GM18519 (cell line): ENCODE results near the gene VPS37B.

Experiments used
- ATAC-seq: cut with Tn5 transposase; IDR thresholded peaks from one replicate; pipeline ENCODE4 v1.9.1; 2021; ENCODE audit warnings: mild to moderate bottlenecking, moderate library complexity; ENCODE audit not compliant: unreplicated experiment, low FRiP score

VPS37B gene

DNA sequence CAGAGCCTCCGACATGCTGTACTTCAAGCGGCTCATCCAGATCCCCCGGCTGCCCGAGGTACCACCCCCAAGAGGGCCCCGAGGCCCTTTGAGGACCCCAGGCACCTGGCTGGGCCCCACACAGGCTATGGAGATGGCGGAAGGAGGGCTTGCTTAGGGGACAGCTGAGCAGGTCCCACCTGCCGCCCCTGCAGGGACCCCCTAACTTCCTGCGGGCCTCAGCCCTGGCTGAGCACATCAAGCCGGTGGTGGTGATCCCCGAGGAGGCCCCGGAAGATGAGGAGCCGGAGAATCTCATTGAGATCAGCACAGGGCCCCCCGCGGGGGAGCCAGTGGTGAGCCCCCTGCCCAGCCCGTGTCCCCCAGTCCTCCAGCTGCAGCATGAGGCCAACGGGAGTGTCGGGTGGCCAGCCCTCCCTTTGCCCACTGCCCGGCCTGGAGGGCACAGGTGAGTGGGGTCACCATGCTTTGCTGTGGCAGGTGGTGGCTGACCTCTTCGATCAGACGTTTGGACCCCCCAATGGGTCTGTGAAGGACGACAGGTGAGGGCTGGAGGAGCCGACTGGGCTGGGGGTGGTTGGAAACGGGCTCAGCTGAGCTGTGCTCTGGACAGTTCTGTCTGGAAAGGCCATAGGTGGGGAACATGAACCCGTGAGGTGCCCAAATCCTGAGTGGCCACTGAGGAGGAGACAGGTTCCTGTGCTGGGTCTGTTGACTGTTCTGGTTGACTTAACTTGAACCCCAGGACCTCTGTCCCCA is 40.7 kb downstream of the VPS37B start:
- no peak for ATAC-seq

DNA sequence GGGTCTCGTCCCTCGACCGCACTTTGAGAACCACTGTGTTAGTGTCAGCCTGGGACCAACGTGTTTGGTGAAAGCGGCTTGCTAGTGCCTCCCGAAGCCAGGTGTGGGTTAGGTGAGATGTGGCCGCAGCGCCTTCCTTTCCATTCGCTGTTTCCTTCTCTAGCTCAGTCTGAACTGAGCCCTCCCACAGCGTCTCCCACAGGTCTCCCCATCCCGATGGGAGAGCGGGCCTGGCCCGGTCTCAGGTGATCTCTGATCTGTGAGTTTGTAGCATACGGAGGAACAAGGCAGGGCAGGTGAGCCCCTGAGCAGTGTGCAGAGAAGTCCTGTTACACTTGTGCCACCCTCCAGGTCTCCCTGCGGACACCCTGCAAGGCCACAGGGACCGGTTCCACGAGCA is 41.4 kb downstream of the VPS37B start:
- ATAC-seq, result no peak

DNA sequence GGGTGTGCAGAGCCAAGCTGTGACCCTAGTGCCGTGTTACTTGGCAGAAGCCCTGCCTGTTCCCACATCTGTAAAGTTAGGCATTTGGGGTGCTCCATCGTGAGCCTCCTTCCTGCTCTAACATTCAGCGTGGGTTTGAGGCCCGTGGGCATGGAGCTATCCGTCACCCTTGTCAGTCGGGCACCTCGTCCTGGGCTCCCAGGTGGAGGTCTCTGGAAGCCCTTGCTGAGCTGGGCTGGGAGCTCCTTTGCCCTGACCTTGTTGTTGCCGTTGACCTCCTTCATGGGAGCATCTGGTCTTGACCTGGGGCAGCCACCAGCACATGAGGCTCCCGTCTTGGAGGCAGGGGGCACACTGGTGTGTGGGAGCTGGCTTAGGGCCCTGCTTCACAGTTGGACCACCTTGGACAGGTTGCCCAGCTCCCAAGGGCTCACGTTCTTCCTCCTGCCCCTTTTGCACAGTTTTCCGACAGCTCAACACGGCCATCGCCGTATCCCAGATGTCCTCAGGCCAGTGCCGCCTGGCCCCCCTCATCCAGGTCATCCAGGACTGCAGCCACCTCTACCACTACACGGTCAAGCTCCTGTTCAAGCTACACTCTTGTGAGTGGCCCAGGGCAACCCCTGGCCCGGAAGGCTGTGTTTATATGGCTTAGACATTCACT is 42.2 kb downstream of the VPS37B start:
- ATAC-seq, result no peak

GRCh38 chr12:122852336-122853275 is 43.3 kb downstream of the VPS37B start:
- ATAC-seq, result no peak

- no peak for ATAC-seq
These were observed 44.1 kb downstream of the VPS37B start for GRCh38 chr12:122851820-122852219.

DNA sequence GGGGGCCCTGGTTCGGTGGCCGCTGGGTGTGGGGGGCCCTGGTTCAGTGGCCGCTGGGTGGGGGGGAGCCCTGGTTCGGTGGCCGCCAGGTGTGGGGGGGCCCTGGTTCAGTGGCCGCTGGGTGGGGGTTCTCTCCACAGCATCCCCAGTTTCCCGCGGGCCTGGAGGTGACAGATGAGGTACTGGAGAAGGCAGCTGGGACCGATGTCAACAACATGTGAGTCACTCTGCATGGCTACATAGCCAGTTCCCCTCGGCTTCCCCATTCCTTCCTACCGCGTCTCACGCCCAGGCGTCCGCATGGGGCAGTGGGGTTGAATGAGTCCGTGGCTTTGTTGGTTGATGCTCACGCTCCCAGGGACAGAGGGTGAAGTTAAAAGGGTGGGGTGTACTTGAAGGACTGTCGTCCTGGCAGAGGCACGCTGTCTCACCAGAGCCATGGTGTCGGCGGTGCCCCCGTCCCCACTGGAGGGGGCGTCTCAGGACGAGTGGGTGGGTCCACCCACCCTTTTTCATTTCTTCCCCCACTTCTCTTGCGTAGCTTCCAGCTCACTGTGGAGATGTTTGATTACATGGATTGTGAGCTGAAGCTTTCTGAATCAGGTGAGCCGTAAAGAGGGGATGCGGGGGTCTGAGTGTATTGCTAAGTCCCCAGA is 45.1 kb downstream of the VPS37B start:
- no peak for ATAC-seq

- no peak for ATAC-seq
These were observed 45.9 kb downstream of the VPS37B start for GRCh38 chr12:122850048-122850445.

DNA sequence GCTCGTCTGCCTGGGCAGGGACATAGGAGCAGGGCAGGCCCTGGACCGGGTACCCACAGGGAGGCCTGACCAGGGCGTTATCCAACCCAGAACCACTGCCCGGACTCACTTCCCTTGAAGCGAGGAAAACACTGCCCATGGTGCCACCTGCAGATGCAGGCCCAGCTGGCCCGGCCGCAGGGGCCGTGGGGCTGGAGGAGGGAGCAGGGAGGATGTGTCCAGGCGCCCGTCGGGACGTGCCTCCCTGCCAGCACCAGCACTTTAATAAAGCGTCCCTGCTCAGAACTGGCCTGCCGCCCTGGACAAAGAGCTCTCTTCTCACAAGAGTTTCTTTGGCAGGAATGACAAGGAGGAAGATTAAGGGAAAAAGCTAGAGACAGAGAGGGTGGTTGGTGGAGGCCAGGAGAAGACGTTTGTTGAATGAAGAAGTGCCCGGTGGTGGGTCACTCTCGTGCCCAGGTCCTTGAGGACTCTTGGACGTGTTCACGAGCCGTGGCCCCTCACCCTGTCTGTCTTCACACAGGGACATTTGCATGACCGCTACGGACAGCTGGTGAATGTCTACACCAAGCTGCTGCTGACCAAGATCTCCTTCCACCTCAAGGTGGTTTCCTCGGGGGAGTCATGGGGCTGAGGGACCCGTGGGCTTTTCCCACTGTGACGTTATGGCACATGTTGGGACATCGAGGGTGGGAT is 46.4 kb downstream of the VPS37B start:
- ATAC-seq, result no peak

DNA sequence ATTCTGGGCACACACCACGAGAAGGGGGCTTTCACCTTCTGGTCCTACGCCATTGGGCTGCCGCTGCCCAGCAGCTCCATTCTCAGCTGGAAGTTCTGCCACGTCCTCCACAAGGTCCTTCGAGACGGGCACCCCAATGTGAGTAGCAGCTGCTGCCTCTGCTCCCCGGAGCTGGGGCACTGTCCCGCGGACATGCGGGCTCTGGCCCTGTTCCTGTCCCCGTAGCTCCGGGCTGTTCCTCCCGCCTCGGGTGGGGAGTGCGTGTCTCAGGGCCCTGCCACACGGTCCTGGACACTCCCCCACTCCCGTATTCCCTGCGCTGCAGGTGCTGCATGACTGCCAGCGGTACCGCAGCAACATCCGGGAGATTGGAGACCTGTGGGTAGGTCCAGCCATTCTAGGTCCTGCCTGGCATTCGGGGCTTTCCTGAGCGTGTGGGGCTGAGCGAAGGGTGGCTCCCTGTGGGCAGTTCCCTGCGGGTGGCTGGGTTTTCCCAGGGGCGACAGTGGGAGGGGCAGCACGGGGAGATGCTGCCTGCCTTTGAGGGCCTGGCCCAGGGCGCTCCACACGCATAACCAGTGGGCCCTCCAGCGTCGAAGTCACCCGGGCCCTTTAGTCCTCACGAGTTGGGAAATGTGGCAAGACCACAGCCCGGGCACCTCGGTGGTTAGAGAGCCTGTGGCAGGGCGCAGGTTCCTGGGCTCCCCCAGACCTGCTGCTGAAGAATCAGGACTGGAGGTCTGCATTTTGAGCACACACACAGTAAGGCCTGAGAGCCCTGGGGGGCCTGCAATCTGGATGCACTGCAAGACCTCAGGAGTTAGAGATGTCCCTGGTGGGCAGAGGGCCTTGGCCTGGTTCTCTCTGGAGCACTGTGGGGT is 47.2 kb downstream of the VPS37B start:
- no peak for ATAC-seq

- no peak for ATAC-seq
These were observed 48.0 kb downstream of the VPS37B start for GRCh38 chr12:122847921-122848421.

DNA sequence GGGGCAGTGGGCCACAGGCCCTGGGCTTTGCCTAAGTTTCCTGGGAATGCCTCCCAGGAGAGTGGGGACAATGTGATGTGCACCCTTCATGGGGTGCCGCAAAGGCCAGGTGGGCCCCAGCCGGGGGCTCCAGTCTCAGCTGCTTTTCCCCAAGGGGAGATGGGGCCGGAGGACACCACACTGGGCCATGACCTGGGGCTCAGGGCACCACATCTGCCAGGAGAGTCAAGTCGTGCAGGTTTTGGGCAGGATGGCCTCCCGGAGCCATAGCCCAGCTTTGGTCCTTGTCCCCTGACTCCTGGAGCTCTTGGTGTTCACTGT is 48.4 kb downstream of the VPS37B start:
- no peak for ATAC-seq

- no peak for ATAC-seq
These were observed 49.1 kb downstream of the VPS37B start for GRCh38 chr12:122846622-122847515.

DNA sequence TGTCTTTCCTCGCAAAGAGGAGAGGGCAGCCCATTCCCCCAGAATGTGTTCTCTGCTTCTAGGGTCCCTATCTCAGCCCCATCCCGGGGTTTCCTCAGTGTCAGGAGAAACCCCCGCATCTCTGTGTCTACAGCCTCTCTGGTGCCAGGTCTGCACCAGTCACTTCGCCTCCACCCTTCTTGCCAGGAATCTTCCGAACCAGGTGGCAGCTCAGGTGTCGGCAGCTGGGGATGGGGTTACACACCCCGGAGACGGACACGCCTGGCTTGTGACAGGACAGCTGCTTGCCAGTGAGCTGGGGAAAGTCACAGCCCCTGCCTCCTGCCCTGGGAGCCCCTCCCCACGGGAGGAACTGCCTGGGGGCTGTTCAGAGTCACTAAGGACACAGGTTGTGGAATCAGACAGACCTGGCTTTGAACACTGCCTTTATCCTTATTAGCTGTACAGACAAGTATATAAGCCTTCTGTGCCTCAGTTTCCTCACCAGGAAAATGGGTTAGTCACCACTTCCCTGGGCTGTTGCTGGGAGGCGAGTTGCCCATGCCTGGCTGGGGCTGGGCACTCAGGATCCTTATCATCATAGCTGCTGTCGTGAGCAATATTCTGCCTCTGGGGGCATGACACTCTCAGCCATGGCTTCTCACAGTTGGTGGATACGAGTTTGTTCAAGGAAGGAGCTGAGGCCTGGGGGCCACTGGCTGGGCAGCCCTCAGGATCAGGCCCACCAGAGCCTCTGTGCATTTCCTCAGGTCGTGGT is 49.9 kb downstream of the VPS37B start:
- ATAC-seq, result no peak

DNA sequence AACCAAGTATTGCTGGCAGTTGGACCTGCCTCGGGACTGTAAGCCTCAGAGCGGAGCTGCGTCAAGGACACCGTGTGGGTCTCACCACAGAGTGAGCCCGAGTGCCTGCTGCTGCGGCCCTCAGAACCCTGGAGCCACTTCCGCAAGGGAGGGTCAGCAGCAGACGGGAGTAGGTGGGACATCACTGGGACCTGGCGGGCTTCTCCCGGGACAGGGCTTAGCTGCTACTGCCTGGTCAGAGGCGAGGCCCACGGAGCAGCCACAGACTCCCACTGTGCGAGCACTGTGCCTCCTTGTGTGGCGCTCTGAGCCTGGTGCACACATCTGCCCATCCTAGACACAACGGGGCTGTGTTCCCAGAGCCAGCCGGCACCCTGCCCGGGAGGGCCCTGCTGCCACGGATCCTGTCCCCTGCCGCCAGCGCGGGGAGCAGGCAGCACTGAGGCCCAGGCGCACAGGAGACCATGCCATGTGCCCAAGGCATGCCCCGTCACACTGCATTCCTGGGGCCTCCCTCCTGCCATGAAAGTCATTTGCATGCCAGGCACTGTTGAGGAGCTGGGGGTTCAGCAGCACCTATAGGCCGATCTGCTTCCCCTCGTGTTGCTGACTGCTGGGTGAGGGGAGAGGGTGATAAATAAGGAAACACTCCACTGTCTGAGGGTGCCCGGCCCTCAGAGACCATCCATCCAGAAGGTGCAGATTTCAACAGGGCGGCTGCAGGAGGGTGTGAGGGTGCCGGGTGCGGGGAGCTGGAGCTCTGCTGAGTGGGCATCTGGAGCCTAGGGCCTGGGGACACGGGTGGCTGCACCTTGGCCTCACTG is 50.7 kb downstream of the VPS37B start:
- ATAC-seq, result no peak

GRCh38 chr12:122844366-122844971 is 51.5 kb downstream of the VPS37B start:
- ATAC-seq, result no peak

DNA sequence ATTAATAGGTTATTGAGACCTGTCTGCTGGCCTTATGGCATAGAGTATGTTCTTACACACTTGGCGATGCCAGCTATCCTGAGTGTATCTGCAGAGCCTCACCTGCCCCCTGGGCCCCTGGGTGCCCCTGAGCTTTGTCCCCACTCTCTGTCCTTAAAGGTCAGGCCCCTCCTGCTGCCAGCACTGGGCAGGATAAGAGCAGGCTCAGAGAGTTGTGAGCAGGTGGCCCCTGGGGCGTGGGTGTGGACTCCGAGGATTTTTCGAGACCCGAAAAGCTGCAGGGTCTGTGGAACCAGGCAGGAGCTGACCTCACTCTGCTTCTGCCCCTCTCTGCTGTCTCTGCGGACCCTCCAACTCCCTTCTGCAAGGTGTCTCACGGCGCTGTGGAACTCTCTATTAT is 52.5 kb downstream of the VPS37B start:
- no peak for ATAC-seq
